Liver (tissue), 9 donors: ENCODE measurements around the gene CXCL14. TPM values are rescaled to one million over a fixed set of nuclear protein-coding genes. Genes with fewer than 3 reads are reported as not detected.
A peak's percentile ranks its signal among the peaks of the same experiment; 100 is the strongest.

Source experiments
- DNase-seq: peaks from one replicate; pipeline ENCODE4 v3.0.0-alpha.2; 2017; ENCODE audit warnings: low spot score
- H3K27ac ChIP-seq, 2 donors: one replicate each; pipeline ENCODE4 v1.7.0; 2013; ENCODE audit warnings: inconsistent platforms in 2 of 2, low read length in 2 of 2, control low read depth in 1 of 2, low read depth in 1 of 2, mild to moderate bottlenecking in 1 of 2
- H3K27me3 ChIP-seq, 4 donors: one replicate each; pipeline versions ENCODE4 v1.6.1 to v1.7.0; 2013; ENCODE audit warnings: low read length in 3 of 4, inconsistent platforms in 1 of 4, mild to moderate bottlenecking in 1 of 4, moderate library complexity in 1 of 4; ENCODE audit not compliant: control insufficient read depth in 4 of 4, insufficient read depth in 4 of 4
- H3K36me3 ChIP-seq, 4 donors: one replicate each; pipeline versions ENCODE4 v1.6.1 to v1.7.0; 2013; ENCODE audit warnings: low read length in 3 of 4, mild to moderate bottlenecking in 3 of 4, low read depth in 1 of 4, moderate library complexity in 1 of 4; ENCODE audit not compliant: control insufficient read depth in 4 of 4, insufficient read depth in 3 of 4
- H3K4me1 ChIP-seq, 4 donors: one replicate each; pipeline versions ENCODE4 v1.6.1 to v1.7.0; 2013; ENCODE audit warnings: low read length in 3 of 4, mild to moderate bottlenecking in 3 of 4, moderate library complexity in 1 of 4; ENCODE audit not compliant: control insufficient read depth in 4 of 4, insufficient read depth in 4 of 4
- H3K4me3 ChIP-seq, 3 donors: one replicate each; pipeline versions ENCODE4 v1.6.1 to v1.7.0; 2013; ENCODE audit warnings: low read length in 3 of 3, control low read depth in 1 of 3, low read depth in 1 of 3, mild to moderate bottlenecking in 1 of 3
- H3K9ac ChIP-seq, 2 donors: one replicate each; pipeline ENCODE4 v1.7.0; 2013; ENCODE audit warnings: low read length in 2 of 2, mild to moderate bottlenecking in 2 of 2, moderate library complexity in 2 of 2, control low read depth in 1 of 2, low read depth in 1 of 2
- H3K9me3 ChIP-seq, 4 donors: one replicate each; pipeline versions ENCODE4 v1.6.1 to v1.7.0; 2013; ENCODE audit warnings: low read length in 3 of 4; ENCODE audit not compliant: control insufficient read depth in 4 of 4
- EGR1 ChIP-seq, 2 donors: IDR thresholded peaks; 2 replicates each; pipeline ENCODE4 v1.6.1; 2016 to 2018; ENCODE audit warnings: antibody characterized with exemption in 2 of 2, low read depth in 2 of 2
- FOXA1 ChIP-seq: IDR thresholded peaks from 2 replicates; pipeline ENCODE4 v1.6.1; 2016; ENCODE audit warnings: antibody characterized with exemption
- FOXA2 ChIP-seq: IDR thresholded peaks from 2 replicates; pipeline ENCODE4 v1.6.1; 2016; ENCODE audit warnings: antibody characterized with exemption
- GABPA ChIP-seq, 2 donors: IDR thresholded peaks in 1 of 2; conservative IDR thresholded peaks in 1 of 2; 2 replicates each; pipeline ENCODE4 v1.6.1; 2016; ENCODE audit warnings: antibody characterized with exemption in 2 of 2, mild to moderate bottlenecking in 1 of 2, moderate library complexity in 1 of 2
- HNF4A ChIP-seq, 2 donors: conservative IDR thresholded peaks; 2 replicates each; pipeline ENCODE4 v1.6.1; 2016; ENCODE audit warnings: antibody characterized with exemption in 2 of 2, mild to moderate bottlenecking in 2 of 2
- HNF4G ChIP-seq: IDR thresholded peaks from 2 replicates; pipeline ENCODE4 v1.6.1; 2016; ENCODE audit warnings: antibody characterized with exemption
- JUND ChIP-seq, 2 donors: IDR thresholded peaks; 2 replicates each; pipeline ENCODE4 v1.6.1; 2016; ENCODE audit warnings: antibody characterized with exemption in 2 of 2
- NR2F2 ChIP-seq: IDR thresholded peaks from 2 replicates; pipeline ENCODE4 v1.6.1; 2016; ENCODE audit warnings: antibody characterized with exemption
- RAD21 ChIP-seq, 2 donors: IDR thresholded peaks; 2 replicates each; pipeline ENCODE4 v1.6.1; 2016; ENCODE audit warnings: antibody characterized with exemption in 2 of 2, mild to moderate bottlenecking in 2 of 2
- RXRA ChIP-seq, 2 donors: IDR thresholded peaks; 2 replicates each; pipeline ENCODE4 v1.6.1; 2017 to 2018; ENCODE audit warnings: antibody characterized with exemption in 2 of 2, mild to moderate bottlenecking in 1 of 2
- SP1 ChIP-seq: IDR thresholded peaks from 2 replicates; pipeline ENCODE4 v1.6.1; 2018; ENCODE audit warnings: antibody characterized with exemption, mild to moderate bottlenecking
- TAF1 ChIP-seq: conservative IDR thresholded peaks from 2 replicates; pipeline ENCODE4 v1.6.1; 2016; ENCODE audit warnings: antibody characterized with exemption, mild to moderate bottlenecking
- YY1 ChIP-seq: IDR thresholded peaks from 2 replicates; pipeline ENCODE4 v1.6.1; 2016; ENCODE audit warnings: antibody characterized with exemption, mild to moderate bottlenecking
- WGBS: extraction: QIAGEN DNeasy Blood & Tissue Kit; methylation state at CpG from one replicate; pipeline ENCODE4 v1.1.7; 2013; 5-methylcytosine and 5-hydroxymethylcytosine counted together
- polyA plus RNA-seq, 2 donors: library from polyadenylated mRNA; stranded (reverse) in 1 of 2; unstranded in 1 of 2; fragments of 200-250 nt in 1 of 2; fragments of >200 nt in 1 of 2; fragmentation: Nextera tagmentation in 1 of 2; extraction: Ambion mirVana in 1 of 2; gene quantifications; one replicate each; pipeline versions ENCODE4 v1.2.1 to v1.2.3, GENCODE V29; 2013 to 2015
- total RNA-seq, 2 donors: library from RNA; depleted of rRNA; stranded (reverse); fragments of >200 nt; gene quantifications; one replicate each; pipeline ENCODE4 v1.2.3, GENCODE V29; 2014
- TF ChIP-seq, protein P1 (sequence below): IDR thresholded peaks from 2 replicates; pipeline ENCODE4 v1.6.1; 2016; ENCODE audit warnings: antibody characterized with exemption
- TF ChIP-seq, protein P2 (sequence below): IDR thresholded peaks from 2 replicates; pipeline ENCODE4 v1.6.1; 2016; ENCODE audit warnings: antibody characterized with exemption, mild to moderate bottlenecking
- TF ChIP-seq, protein P3 (sequence below): IDR thresholded peaks from 2 replicates; pipeline ENCODE4 v1.6.1; 2016; ENCODE audit warnings: antibody characterized with exemption
- TF ChIP-seq, protein P4 (sequence below): fragments of 150-350 bp; IDR thresholded peaks from 2 replicates; pipeline ENCODE4 v1.5.1; 2017; ENCODE audit warnings: improper control_type of control experiment, low read depth, low read length; ENCODE audit not compliant: missing input control
- TF ChIP-seq, protein P5 (sequence below): IDR thresholded peaks from 2 replicates; pipeline ENCODE4 v1.6.1; 2016; ENCODE audit warnings: antibody characterized with exemption
- donor health status: healthy.
- donor health status: healthy.
- donor health status: healthy.
- donor health status: healthy.
- donor health status: healthy.

Gene CXCL14
- total and polyA plus RNA-seq, 4 donors, result 2.7 to 13.7 (median 8.3) TPM

DNA sequence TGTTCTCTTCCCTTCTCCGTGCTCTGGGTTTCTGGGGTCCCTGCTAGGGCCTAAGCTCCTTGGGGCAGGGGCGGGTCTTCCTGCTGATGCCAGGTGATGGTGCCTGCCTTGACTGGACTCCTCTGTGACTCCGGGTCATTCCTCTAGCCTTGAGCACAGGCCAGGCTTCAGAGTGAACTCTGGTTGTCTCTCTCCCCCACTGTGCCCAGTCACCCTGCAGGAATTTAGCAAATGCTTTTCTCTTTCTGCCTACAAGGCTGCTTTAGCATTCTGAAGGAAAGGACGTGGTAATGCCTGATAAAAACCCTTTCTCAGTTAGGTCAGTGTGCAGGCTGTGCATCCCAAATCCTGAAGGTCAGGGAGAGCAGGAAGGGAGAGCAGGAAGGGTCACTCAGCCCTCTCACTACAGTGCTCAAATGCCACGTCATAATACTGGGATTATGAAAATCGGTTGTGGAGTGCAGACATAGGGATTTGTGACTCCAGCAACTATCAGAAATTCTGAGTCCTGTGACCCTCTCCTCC, 2.7 kb downstream of the CXCL14 start:
- 57% methylated on average over 6 of the region's 6 CpGs for WGBS
- Histone ChIP-seq H3K27me3 (peaks cover 0 to 14% (median 3%) of the 10 kb centered on the region in 4 donors), H3K9me3 (peaks cover 0 to 3% (median 2%) of the 10 kb centered on the region in 4 donors), H3K36me3 (no peaks in the 10 kb centered on the region), H3K27ac (no peak overlapping the region), H3K9ac (no peak overlapping the region), H3K4me3 (no peak overlapping the region), H3K4me1 (no peaks in the 10 kb centered on the region)
- DNase-seq, result no peak
- TF ChIP-seq RAD21 (IDR thresholded peaks at IDR 0.05), result no peak
- peak; percentile 50 for TF ChIP-seq NR2F2
- TF ChIP-seq FOXA1, result no peak
- no peak for TF ChIP-seq GABPA (IDR thresholded peaks at IDR 0.05 in 1 of 2, conservative IDR thresholded peaks at IDR 0.05 in 1 of 2)

DNA sequence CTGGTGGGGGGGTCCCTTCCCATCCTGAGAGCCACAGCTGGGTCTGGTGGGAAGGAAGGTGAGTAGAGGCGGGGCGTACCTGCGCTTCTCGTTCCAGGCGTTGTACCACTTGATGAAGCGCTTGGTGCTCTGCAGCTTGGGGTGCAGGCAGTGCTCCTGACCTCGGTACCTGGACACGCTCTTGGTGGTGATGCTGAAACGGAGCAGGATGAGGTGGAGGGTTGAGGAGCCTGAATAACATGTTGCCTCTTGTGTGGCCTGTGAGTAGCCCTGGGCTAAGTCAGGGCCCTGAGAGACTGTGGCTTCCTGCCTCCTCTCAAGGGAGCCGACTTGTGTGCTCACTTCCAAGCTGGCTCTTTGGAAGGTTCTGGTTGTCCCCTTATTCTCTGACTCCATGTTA, 4.3 kb downstream of the CXCL14 start:
- H3K4me3 ChIP-seq, result no peak overlapping the region
- H3K4me1 ChIP-seq, result no peaks in the 10 kb centered on the region
- H3K9me3 ChIP-seq, result peaks cover 0 to 3% (median 2%) of the 10 kb centered on the region in 4 donors
- H3K27ac ChIP-seq, result no peak overlapping the region
- TF ChIP-seq, protein P1, sequence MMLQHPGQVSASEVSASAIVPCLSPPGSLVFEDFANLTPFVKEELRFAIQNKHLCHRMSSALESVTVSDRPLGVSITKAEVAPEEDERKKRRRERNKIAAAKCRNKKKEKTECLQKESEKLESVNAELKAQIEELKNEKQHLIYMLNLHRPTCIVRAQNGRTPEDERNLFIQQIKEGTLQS, result no peak
- TF ChIP-seq, protein P2, sequence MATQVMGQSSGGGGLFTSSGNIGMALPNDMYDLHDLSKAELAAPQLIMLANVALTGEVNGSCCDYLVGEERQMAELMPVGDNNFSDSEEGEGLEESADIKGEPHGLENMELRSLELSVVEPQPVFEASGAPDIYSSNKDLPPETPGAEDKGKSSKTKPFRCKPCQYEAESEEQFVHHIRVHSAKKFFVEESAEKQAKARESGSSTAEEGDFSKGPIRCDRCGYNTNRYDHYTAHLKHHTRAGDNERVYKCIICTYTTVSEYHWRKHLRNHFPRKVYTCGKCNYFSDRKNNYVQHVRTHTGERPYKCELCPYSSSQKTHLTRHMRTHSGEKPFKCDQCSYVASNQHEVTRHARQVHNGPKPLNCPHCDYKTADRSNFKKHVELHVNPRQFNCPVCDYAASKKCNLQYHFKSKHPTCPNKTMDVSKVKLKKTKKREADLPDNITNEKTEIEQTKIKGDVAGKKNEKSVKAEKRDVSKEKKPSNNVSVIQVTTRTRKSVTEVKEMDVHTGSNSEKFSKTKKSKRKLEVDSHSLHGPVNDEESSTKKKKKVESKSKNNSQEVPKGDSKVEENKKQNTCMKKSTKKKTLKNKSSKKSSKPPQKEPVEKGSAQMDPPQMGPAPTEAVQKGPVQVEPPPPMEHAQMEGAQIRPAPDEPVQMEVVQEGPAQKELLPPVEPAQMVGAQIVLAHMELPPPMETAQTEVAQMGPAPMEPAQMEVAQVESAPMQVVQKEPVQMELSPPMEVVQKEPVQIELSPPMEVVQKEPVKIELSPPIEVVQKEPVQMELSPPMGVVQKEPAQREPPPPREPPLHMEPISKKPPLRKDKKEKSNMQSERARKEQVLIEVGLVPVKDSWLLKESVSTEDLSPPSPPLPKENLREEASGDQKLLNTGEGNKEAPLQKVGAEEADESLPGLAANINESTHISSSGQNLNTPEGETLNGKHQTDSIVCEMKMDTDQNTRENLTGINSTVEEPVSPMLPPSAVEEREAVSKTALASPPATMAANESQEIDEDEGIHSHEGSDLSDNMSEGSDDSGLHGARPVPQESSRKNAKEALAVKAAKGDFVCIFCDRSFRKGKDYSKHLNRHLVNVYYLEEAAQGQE, result no peak
- no peak for TF ChIP-seq RAD21 (IDR thresholded peaks at IDR 0.05)
- TF ChIP-seq, protein P3, sequence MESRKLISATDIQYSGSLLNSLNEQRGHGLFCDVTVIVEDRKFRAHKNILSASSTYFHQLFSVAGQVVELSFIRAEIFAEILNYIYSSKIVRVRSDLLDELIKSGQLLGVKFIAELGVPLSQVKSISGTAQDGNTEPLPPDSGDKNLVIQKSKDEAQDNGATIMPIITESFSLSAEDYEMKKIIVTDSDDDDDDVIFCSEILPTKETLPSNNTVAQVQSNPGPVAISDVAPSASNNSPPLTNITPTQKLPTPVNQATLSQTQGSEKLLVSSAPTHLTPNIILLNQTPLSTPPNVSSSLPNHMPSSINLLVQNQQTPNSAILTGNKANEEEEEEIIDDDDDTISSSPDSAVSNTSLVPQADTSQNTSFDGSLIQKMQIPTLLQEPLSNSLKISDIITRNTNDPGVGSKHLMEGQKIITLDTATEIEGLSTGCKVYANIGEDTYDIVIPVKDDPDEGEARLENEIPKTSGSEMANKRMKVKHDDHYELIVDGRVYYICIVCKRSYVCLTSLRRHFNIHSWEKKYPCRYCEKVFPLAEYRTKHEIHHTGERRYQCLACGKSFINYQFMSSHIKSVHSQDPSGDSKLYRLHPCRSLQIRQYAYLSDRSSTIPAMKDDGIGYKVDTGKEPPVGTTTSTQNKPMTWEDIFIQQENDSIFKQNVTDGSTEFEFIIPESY, result no peak
- TF ChIP-seq, protein P4, sequence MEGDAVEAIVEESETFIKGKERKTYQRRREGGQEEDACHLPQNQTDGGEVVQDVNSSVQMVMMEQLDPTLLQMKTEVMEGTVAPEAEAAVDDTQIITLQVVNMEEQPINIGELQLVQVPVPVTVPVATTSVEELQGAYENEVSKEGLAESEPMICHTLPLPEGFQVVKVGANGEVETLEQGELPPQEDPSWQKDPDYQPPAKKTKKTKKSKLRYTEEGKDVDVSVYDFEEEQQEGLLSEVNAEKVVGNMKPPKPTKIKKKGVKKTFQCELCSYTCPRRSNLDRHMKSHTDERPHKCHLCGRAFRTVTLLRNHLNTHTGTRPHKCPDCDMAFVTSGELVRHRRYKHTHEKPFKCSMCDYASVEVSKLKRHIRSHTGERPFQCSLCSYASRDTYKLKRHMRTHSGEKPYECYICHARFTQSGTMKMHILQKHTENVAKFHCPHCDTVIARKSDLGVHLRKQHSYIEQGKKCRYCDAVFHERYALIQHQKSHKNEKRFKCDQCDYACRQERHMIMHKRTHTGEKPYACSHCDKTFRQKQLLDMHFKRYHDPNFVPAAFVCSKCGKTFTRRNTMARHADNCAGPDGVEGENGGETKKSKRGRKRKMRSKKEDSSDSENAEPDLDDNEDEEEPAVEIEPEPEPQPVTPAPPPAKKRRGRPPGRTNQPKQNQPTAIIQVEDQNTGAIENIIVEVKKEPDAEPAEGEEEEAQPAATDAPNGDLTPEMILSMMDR, result no peak
- no peak for TF ChIP-seq EGR1 (IDR thresholded peaks at IDR 0.05; ENCODE audit: low read depth in 2 of 2)
- TF ChIP-seq HNF4G, result no peak
- no peak for TF ChIP-seq YY1
- no peak for TF ChIP-seq SP1
- no peak for TF ChIP-seq RXRA (IDR thresholded peaks at IDR 0.05)
- TF ChIP-seq NR2F2, result no peak
- TF ChIP-seq FOXA1, result no peak
- TF ChIP-seq TAF1, result no peak
- TF ChIP-seq, protein P5, sequence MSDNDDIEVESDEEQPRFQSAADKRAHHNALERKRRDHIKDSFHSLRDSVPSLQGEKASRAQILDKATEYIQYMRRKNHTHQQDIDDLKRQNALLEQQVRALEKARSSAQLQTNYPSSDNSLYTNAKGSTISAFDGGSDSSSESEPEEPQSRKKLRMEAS, result no peak
- no peak for TF ChIP-seq HNF4A (conservative IDR thresholded peaks at IDR 0.05)
- no peak for TF ChIP-seq FOXA2
- TF ChIP-seq JUND (IDR thresholded peaks at IDR 0.05), result no peak
- no peak for TF ChIP-seq GABPA (IDR thresholded peaks at IDR 0.05 in 1 of 2, conservative IDR thresholded peaks at IDR 0.05 in 1 of 2)
- peaks cover 0 to 7% (median 3%) of the 10 kb centered on the region in 4 donors for H3K27me3 ChIP-seq
- DNase-seq, result no peak
- no peaks in the 10 kb centered on the region for H3K36me3 ChIP-seq
- H3K9ac ChIP-seq, result no peak overlapping the region
- 92% methylated on average over 10 of the region's 10 CpGs for WGBS
